CD14-positive monocyte (primary cell): Measurements from ENCODE around the gene LUC7L2. TPM values are rescaled to one million over a fixed set of nuclear protein-coding genes. Genes with fewer than 3 reads are reported as not detected.
A peak's percentile ranks its signal among the peaks of the same experiment; 100 is the strongest.

Experiments used
- DNase-seq, 3 donors: peaks; one replicate each; pipeline ENCODE4 v3.0.0-alpha.2; 2011 to 2022
- H2AFZ ChIP-seq: 2 replicates; pipeline ENCODE4 v1.6.0; 2012; ENCODE audit warnings: mild to moderate bottlenecking, low read depth, low read length, inconsistent platforms; ENCODE audit not compliant: insufficient read depth, poor library complexity, severe bottlenecking
- H3K27ac ChIP-seq, 2 donors: 1 replicate in 1 of 2; 2 replicates in 1 of 2; pipeline ENCODE4 v1.5.1; 2012 to 2013; ENCODE audit warnings: low read length in 2 of 2, control low read depth in 1 of 2, inconsistent platforms in 1 of 2, low read depth in 1 of 2, mild to moderate bottlenecking in 1 of 2
- H3K27me3 ChIP-seq, 2 donors: one replicate each; pipeline versions ENCODE4 v1.6.0 to v1.6.1; 2011 to 2013; ENCODE audit warnings: low read length in 2 of 2; ENCODE audit not compliant: control insufficient read depth in 2 of 2, insufficient read depth in 2 of 2
- H3K36me3 ChIP-seq, 2 donors: replicated peaks in 1 of 2; 1 replicate in 1 of 2; 2 replicates in 1 of 2; pipeline versions ENCODE4 v1.5.1 to v1.6.1; 2012 to 2013; ENCODE audit warnings: low read length in 2 of 2, control low read depth in 1 of 2, inconsistent platforms in 1 of 2, mild to moderate bottlenecking in 1 of 2; ENCODE audit not compliant: insufficient read depth in 2 of 2, control insufficient read depth in 1 of 2
- H3K4me1 ChIP-seq, 2 donors: 1 replicate in 1 of 2; 2 replicates in 1 of 2; pipeline versions ENCODE4 v1.5.1 to v1.6.1; 2012 to 2013; ENCODE audit warnings: low read length in 2 of 2, control low read depth in 1 of 2, inconsistent platforms in 1 of 2, mild to moderate bottlenecking in 1 of 2, moderate library complexity in 1 of 2; ENCODE audit not compliant: insufficient read depth in 2 of 2, control insufficient read depth in 1 of 2
- H3K4me2 ChIP-seq: replicated peaks from 2 replicates; pipeline ENCODE3; 2012; ENCODE audit warnings: low read length, moderate library complexity, mild to moderate bottlenecking; ENCODE audit not compliant: poor library complexity, severe bottlenecking; ENCODE audit errors: extremely low read depth
- H3K4me3 ChIP-seq, 3 experiments: fragments of 200-600 bp in 1 of 3; sonication (generic) in 1 of 3; replicated peaks in 1 of 3; 1 replicate in 2 of 3; 2 replicates in 1 of 3; pipeline ENCODE4 v1.5.1; 2011 to 2013; ENCODE audit warnings: low read length in 3 of 3, mild to moderate bottlenecking in 3 of 3, control low read depth in 2 of 3, low read depth in 2 of 3, inconsistent platforms in 1 of 3, moderate library complexity in 1 of 3
- H3K79me2 ChIP-seq: 2 replicates; pipeline ENCODE4 v1.6.0; 2012; ENCODE audit warnings: mild to moderate bottlenecking, control low read depth, inconsistent platforms, low read length, moderate library complexity; ENCODE audit not compliant: insufficient read depth
- H3K9ac ChIP-seq: 2 replicates; pipeline ENCODE4 v1.6.0; 2017; ENCODE audit warnings: low read length, mild to moderate bottlenecking; ENCODE audit not compliant: insufficient read depth, poor library complexity, severe bottlenecking
- H3K9me3 ChIP-seq, 2 donors: replicated peaks in 1 of 2; 1 replicate in 1 of 2; 2 replicates in 1 of 2; pipeline versions ENCODE4 v1.5.1 to v1.6.1; 2012 to 2013; ENCODE audit warnings: low read length in 2 of 2, control low read depth in 1 of 2; ENCODE audit not compliant: control insufficient read depth in 1 of 2, insufficient read depth in 1 of 2
- H4K20me1 ChIP-seq: 2 replicates; pipeline ENCODE4 v1.6.0; 2012; ENCODE audit warnings: mild to moderate bottlenecking, low read length, control low read depth, moderate library complexity; ENCODE audit not compliant: insufficient read depth
- H3K27ac Mint-ChIP-seq, 7 donors: one replicate each; pipeline ENCODE4 v1.8.0; 2020; ENCODE audit warnings: mild to moderate bottlenecking in 7 of 7, mixed read lengths in 7 of 7, moderate library complexity in 6 of 7, inconsistent platforms in 2 of 7
- H3K27me3 Mint-ChIP-seq, 3 donors: one replicate each; pipeline ENCODE4 v1.8.0; 2021 to 2022; ENCODE audit warnings: low read depth in 3 of 3, mild to moderate bottlenecking in 3 of 3, mixed read lengths in 3 of 3, moderate library complexity in 3 of 3, inconsistent platforms in 1 of 3
- H3K36me3 Mint-ChIP-seq, 2 donors: one replicate each; pipeline ENCODE4 v1.8.0; 2020; ENCODE audit warnings: mixed read lengths in 2 of 2, inconsistent platforms in 1 of 2, mild to moderate bottlenecking in 1 of 2
- H3K4me1 Mint-ChIP-seq: one replicate; pipeline ENCODE4 v1.8.0; 2020; ENCODE audit warnings: mild to moderate bottlenecking, mixed read lengths
- H3K4me3 Mint-ChIP-seq, 2 donors: one replicate each; pipeline ENCODE4 v1.8.0; 2020; ENCODE audit warnings: mild to moderate bottlenecking in 2 of 2, mixed read lengths in 2 of 2, moderate library complexity in 1 of 2
- H3K9me3 Mint-ChIP-seq, 7 donors: one replicate each; pipeline ENCODE4 v1.8.0; 2020 to 2022; ENCODE audit warnings: mixed read lengths in 7 of 7, mild to moderate bottlenecking in 6 of 7, moderate library complexity in 6 of 7, inconsistent platforms in 2 of 7
- WGBS: methylation state at CpG from one replicate; pipeline ENCODE4 v1.1.5; 2013; ENCODE audit warnings: missing lambda C conversion rate; ENCODE audit not compliant: insufficient coverage; 5-methylcytosine and 5-hydroxymethylcytosine counted together
- intact Hi-C, 2 donors: fragments of 100-400 bp; cut with micrococcal nuclease; formaldehyde crosslinking; loops; one replicate each; pipeline versions ENCODE4 v1.15.0 to v1.15.1; 2023
- polyA plus RNA-seq, 3 donors: library from polyadenylated mRNA; depleted of rRNA in 1 of 3; unstranded in 2 of 3; stranded (reverse) in 1 of 3; fragments of 300-500 nt in 2 of 3; fragments of >200 nt in 1 of 3; fragmentation: Illumina TruSeq in 2 of 3; gene quantifications; 1 replicate in 2 of 3; 2 replicates in 1 of 3; pipeline ENCODE4 v1.2.3, GENCODE V29; 2012 to 2021
- TF ChIP-seq, protein P1 (sequence below): fragments of 200-600 bp; IDR thresholded peaks from one replicate; pipeline ENCODE4 v1.8.0; 2022; ENCODE audit warnings: antibody characterized with exemption, mild to moderate bottlenecking

The LUC7L2 gene
- polyA plus RNA-seq, 3 donors, result 24.7 to 54.5 (median 26.8) TPM

DNA sequence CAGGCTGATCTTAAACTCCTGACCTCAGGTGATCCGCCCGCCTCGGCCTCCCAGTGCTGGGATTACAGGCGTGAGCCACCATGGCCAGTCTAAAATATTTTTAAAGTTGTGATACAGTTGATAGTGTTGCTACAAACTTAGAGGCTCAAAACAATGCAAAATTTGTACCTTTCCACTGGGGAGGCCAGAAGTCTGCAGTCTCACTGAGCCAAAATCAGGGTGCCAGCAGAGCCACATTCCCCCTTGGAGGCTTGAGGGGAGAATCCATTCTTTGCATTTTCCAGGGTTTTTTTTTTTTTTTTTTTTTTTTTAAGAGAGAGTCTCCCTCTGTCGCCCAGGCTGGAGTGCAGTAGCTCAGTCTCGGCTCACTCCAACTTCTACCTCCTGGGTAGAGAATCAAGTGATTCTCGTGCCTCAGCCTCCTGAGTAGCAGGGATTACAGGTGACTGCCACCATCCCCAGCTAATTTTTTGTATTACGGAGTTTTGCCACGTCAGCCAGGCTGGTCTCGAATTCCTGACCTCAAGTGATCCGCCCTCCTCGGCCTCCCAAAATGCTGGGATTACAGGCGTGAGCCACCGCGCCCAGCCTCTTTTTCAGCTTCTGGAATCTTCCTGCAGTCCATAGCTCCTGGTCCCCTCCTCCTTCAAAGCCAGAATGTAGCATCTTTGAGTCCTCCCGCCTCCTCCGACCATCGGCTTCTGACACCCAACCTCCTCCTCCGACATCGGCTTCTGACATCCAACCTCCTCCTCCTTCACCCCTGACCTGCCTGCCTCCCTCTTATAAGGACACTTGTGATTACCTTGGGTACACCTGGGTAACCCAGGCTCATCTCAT, 86.6 kb downstream of the LUC7L2 start:
- no peak overlapping the region for H3K9ac ChIP-seq
- no peak overlapping the region for H3K4me2 ChIP-seq
- no peaks in the 10 kb centered on the region for H3K79me2 ChIP-seq
- Mint-ChIP-seq H3K27ac (no peak overlapping the region), H3K4me1 (no peaks in the 10 kb centered on the region), H3K27me3 (peaks cover 2 to 4% (median 4%) of the 10 kb centered on the region in 3 donors), H3K36me3 (no peaks in the 10 kb centered on the region), H3K9me3 (peaks cover 0 to 4% (median 0%) of the 10 kb centered on the region in 7 donors), H3K4me3 (no peak overlapping the region)
- H3K9me3 ChIP-seq, result peaks cover 0 to 4% of the 10 kb centered on the region in 2 donors
- intact Hi-C loops, result no loop called here
- H3K27me3 ChIP-seq, result no peaks in the 10 kb centered on the region
- WGBS, result 94% methylated on average over 20 of the region's 20 CpGs
- H3K27ac ChIP-seq, result no peak overlapping the region
- no peaks in the 10 kb centered on the region for H3K36me3 ChIP-seq
- H4K20me1 ChIP-seq, result no peaks in the 10 kb centered on the region
- TF ChIP-seq, protein P1, sequence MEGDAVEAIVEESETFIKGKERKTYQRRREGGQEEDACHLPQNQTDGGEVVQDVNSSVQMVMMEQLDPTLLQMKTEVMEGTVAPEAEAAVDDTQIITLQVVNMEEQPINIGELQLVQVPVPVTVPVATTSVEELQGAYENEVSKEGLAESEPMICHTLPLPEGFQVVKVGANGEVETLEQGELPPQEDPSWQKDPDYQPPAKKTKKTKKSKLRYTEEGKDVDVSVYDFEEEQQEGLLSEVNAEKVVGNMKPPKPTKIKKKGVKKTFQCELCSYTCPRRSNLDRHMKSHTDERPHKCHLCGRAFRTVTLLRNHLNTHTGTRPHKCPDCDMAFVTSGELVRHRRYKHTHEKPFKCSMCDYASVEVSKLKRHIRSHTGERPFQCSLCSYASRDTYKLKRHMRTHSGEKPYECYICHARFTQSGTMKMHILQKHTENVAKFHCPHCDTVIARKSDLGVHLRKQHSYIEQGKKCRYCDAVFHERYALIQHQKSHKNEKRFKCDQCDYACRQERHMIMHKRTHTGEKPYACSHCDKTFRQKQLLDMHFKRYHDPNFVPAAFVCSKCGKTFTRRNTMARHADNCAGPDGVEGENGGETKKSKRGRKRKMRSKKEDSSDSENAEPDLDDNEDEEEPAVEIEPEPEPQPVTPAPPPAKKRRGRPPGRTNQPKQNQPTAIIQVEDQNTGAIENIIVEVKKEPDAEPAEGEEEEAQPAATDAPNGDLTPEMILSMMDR, result no peak
- H2AFZ ChIP-seq, result no peak overlapping the region
- no peaks in the 10 kb centered on the region for H3K4me1 ChIP-seq
- DNase-seq, result no peak
- no peak overlapping the region for H3K4me3 ChIP-seq

DNA sequence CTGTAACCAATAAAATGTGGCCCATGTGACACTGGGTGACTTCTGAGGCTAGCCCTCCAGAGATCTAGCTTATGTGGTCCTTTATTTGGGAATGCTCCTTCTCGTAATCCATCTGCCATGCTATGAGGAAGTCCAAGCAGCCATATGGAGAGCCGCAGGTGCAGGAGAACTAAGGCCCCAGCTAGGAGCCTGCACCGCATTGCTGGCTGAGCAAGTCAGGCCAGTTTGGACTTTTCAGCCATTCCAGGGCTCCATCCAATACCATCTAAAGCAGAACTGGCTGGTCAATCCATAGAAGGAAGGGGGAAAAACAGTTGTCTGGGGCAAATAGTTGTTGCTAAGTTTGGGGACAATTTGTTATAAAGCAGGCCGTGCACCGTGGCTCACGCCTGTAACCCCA, 91.2 kb downstream of the LUC7L2 start:
- TF ChIP-seq, protein P1, result no peak
- H3K27me3 Mint-ChIP-seq, result peaks cover 0 to 2% (median 2%) of the 10 kb centered on the region in 3 donors
- Histone ChIP-seq H3K9me3 (peaks cover 0 to 4% of the 10 kb centered on the region in 2 donors), H3K4me1 (no peaks in the 10 kb centered on the region), H3K36me3 (no peaks in the 10 kb centered on the region), H3K27ac (no peak overlapping the region), H3K4me2 (no peak overlapping the region), H3K79me2 (no peaks in the 10 kb centered on the region), H4K20me1 (no peaks in the 10 kb centered on the region), H3K9ac (no peak overlapping the region), H2AFZ (no peak overlapping the region), H3K4me3 (no peak overlapping the region), H3K27me3 (no peaks in the 10 kb centered on the region)
- intact Hi-C loops, result no loop called here
- H3K9me3 Mint-ChIP-seq, result peaks cover 0 to 4% (median 0%) of the 10 kb centered on the region in 7 donors
- H3K4me1 Mint-ChIP-seq, result no peaks in the 10 kb centered on the region
- H3K4me3 Mint-ChIP-seq, result no peak overlapping the region
- no peak for DNase-seq
- WGBS, result 96% methylated on average over 2 of the region's 6 CpGs
- no peaks in the 10 kb centered on the region for H3K36me3 Mint-ChIP-seq
- H3K27ac Mint-ChIP-seq, result peak overlapping the region in 1 of 7 donors; percentile 57
